Activated CD8-positive, alpha-beta memory T cell treated with anti-CD3 and anti-CD28 coated beads, Interleukin-2, amount 50 U/mL, for 48 hours (primary cell): ENCODE data around the gene NMNAT3.
A peak's percentile ranks its signal among the peaks of the same experiment; 100 is the strongest.

Experiments
- DNase-seq: peaks from one replicate; pipeline ENCODE4 v3.0.0-alpha.2; 2020

NMNAT3 gene

GRCh38 chr3:139677388-139678155 lies at the start of gene NMNAT3:
Gene NMNAT3, minus strand, starts transcription at chr3:139677972. Its CDS starts 50,248 bp downstream, at chr3:139627724.
- peak; percentile 89 for DNase-seq

- DNase-seq: no peak
Observed at GRCh38 chr3:139721370-139721769, 43.6 kb upstream of the NMNAT3 start.

GRCh38 chr3:139718415-139718814 lies 40.6 kb upstream of the NMNAT3 start:
- DNase-seq: no peak

- no peak for DNase-seq
Observed at GRCh38 chr3:139716908-139717485, 39.2 kb upstream of the NMNAT3 start.

GRCh38 chr3:139715743-139716360 lies 38.1 kb upstream of the NMNAT3 start:
- no peak for DNase-seq

GRCh38 chr3:139715166-139715565 lies 37.4 kb upstream of the NMNAT3 start:
- DNase-seq: no peak

GRCh38 chr3:139710212-139710611 lies 32.4 kb upstream of the NMNAT3 start:
- no peak for DNase-seq

GRCh38 chr3:139705631-139706030 lies 27.9 kb upstream of the NMNAT3 start:
- DNase-seq: no peak

GRCh38 chr3:139696314-139696604 lies 18.5 kb upstream of the NMNAT3 start:
- no peak for DNase-seq

GRCh38 chr3:139695426-139696313 lies 17.9 kb upstream of the NMNAT3 start:
- no peak for DNase-seq

- no peak for DNase-seq
Observed at GRCh38 chr3:139695007-139695406, 17.2 kb upstream of the NMNAT3 start.

- no peak for DNase-seq
Observed at GRCh38 chr3:139694542-139694941, 16.8 kb upstream of the NMNAT3 start.

- no peak for DNase-seq
Observed at GRCh38 chr3:139691619-139692018, 13.8 kb upstream of the NMNAT3 start.

- DNase-seq: no peak
Observed at GRCh38 chr3:139689708-139690228, 12.0 kb upstream of the NMNAT3 start.

- DNase-seq: no peak
Observed at GRCh38 chr3:139689122-139689521, 11.3 kb upstream of the NMNAT3 start.

GRCh38 chr3:139687431-139687830 lies 9.7 kb upstream of the NMNAT3 start:
- DNase-seq: no peak

- DNase-seq: no peak
Observed at GRCh38 chr3:139686624-139687023, 8.9 kb upstream of the NMNAT3 start.

GRCh38 chr3:139686206-139686605 lies 8.4 kb upstream of the NMNAT3 start:
- DNase-seq: no peak

- no peak for DNase-seq
Observed at GRCh38 chr3:139679220-139679775, 1.5 kb upstream of the NMNAT3 start.

- no peak for DNase-seq
Observed at GRCh38 chr3:139676632-139677387, 962 bp downstream of the NMNAT3 start.

- DNase-seq: no peak
Observed at GRCh38 chr3:139676108-139676507, 1.7 kb downstream of the NMNAT3 start.

- DNase-seq: no peak
Observed at GRCh38 chr3:139675327-139675726, 2.4 kb downstream of the NMNAT3 start.
